Common myeloid progenitor, CD34-positive (primary cell): Measurements from ENCODE around the gene DNAH1.

Experiments
- CTCF ChIA-PET: fragments of 350-600 bp; sonication (Branson Sonifier 250); formaldehyde crosslinking; loops from one replicate; lab custom pipeline; 2021; ENCODE audit warnings: antibody characterized with exemption; lab: Charles Lee
- POLR2A ChIA-PET: fragments of 350-600 bp; sonication (Branson Sonifier 250); formaldehyde crosslinking; loops from one replicate; lab custom pipeline; 2021; ENCODE audit warnings: antibody characterized with exemption; lab: Charles Lee
- DNase-seq, 3 donors: peaks; one replicate each; pipeline versions ENCODE4 v3.0.0 to v3.0.0-alpha.2; 2013
- H3K27ac ChIP-seq, 2 experiments: 1 replicate in 1 of 2; 2 replicates in 1 of 2; pipeline ENCODE4 v1.7.0; 2013; ENCODE audit warnings: inconsistent platforms in 2 of 2, low read length in 2 of 2, mild to moderate bottlenecking in 2 of 2, low read depth in 1 of 2, moderate library complexity in 1 of 2; ENCODE audit not compliant: severe bottlenecking in 2 of 2, insufficient read depth in 1 of 2, poor library complexity in 1 of 2
- H3K27me3 ChIP-seq, 5 experiments: replicated peaks in 2 of 5; 1 replicate in 3 of 5; 2 replicates in 2 of 5; pipeline versions ENCODE4 v1.6.1 to v1.7.0; 2013; ENCODE audit warnings: low read length in 4 of 5, mild to moderate bottlenecking in 2 of 5, moderate library complexity in 2 of 5, inconsistent platforms in 1 of 5; ENCODE audit not compliant: insufficient read depth in 5 of 5, control insufficient read depth in 4 of 5
- H3K36me3 ChIP-seq, 4 experiments: 1 replicate in 2 of 4; 2 replicates in 2 of 4; pipeline versions ENCODE4 v1.6.1 to v1.7.0; 2013; ENCODE audit warnings: low read length in 3 of 4, control low read depth in 1 of 4, mild to moderate bottlenecking in 1 of 4; ENCODE audit not compliant: control insufficient read depth in 4 of 4, insufficient read depth in 4 of 4
- H3K4me1 ChIP-seq, 4 experiments: 1 replicate in 3 of 4; 2 replicates in 1 of 4; pipeline versions ENCODE4 v1.6.1 to v1.7.1; 2013; ENCODE audit warnings: low read length in 3 of 4, mild to moderate bottlenecking in 3 of 4, control low read depth in 1 of 4, inconsistent platforms in 1 of 4, moderate library complexity in 1 of 4; ENCODE audit not compliant: control insufficient read depth in 4 of 4, insufficient read depth in 4 of 4; ENCODE audit errors: control extremely low read depth in 1 of 4
- H3K4me3 ChIP-seq, 7 experiments: 1 replicate in 4 of 7; 2 replicates in 3 of 7; pipeline versions ENCODE4 v1.5.1 to v1.7.0; 2013; ENCODE audit warnings: mild to moderate bottlenecking in 7 of 7, low read length in 6 of 7, moderate library complexity in 6 of 7, inconsistent platforms in 2 of 7, low read depth in 2 of 7, control low read depth in 1 of 7; ENCODE audit not compliant: insufficient read depth in 4 of 7, control insufficient read depth in 1 of 7; ENCODE audit errors: extremely low read depth in 1 of 7
- H3K9me3 ChIP-seq, 5 experiments: 1 replicate in 4 of 5; 2 replicates in 1 of 5; pipeline versions ENCODE4 v1.6.1 to v1.7.1; 2013; ENCODE audit warnings: low read length in 4 of 5, mild to moderate bottlenecking in 2 of 5, inconsistent platforms in 1 of 5, low read depth in 1 of 5, moderate library complexity in 1 of 5; ENCODE audit not compliant: control insufficient read depth in 4 of 5, insufficient read depth in 2 of 5; ENCODE audit errors: control extremely low read depth in 1 of 5
- WGBS: methylation state at CpG from one replicate; pipeline ENCODE4 v1.1.5; 2013; ENCODE audit not compliant: insufficient coverage; 5-methylcytosine and 5-hydroxymethylcytosine counted together

The DNAH1 gene

GRCh38 chr3:52294320-52295150, 21.6 kb upstream of the DNAH1 start:
- H3K27me3 ChIP-seq, result no peaks in the 10 kb centered on the region
- no peak for DNase-seq
- peaks cover 5 to 48% (median 36%) of the 10 kb centered on the region in 4 experiments for H3K4me1 ChIP-seq
- H3K9me3 ChIP-seq, result no peaks in the 10 kb centered on the region
- no peak overlapping the region for H3K4me3 ChIP-seq
- ChIA-PET CTCF (interaction anchor here (3.9 to 21.1 kb wide), 3 partner anchors 14 to 72 kb away, joined by 27 to 471 read pairs (median 65); partner anchors contain the start of genes TLR9 and WDR82), POLR2A (no interaction called here)
- peaks cover 9 to 36% (median 25%) of the 10 kb centered on the region in 4 experiments for H3K36me3 ChIP-seq
- 96% methylated on average over 9 of the region's 11 CpGs for WGBS
- H3K27ac ChIP-seq, result no peak overlapping the region

- no peak overlapping the region for H3K27ac ChIP-seq
- H3K4me1 ChIP-seq, result peaks cover 5 to 54% (median 46%) of the 10 kb centered on the region in 4 experiments
- peaks cover 8 to 35% (median 23%) of the 10 kb centered on the region in 4 experiments for H3K36me3 ChIP-seq
- DNase-seq, result no peak
- 93% methylated on average over 3 of the region's 5 CpGs for WGBS
- POLR2A ChIA-PET, result no interaction called here
- no peaks in the 10 kb centered on the region for H3K27me3 ChIP-seq
- H3K4me3 ChIP-seq, result no peak overlapping the region
- H3K9me3 ChIP-seq, result no peaks in the 10 kb centered on the region
- CTCF ChIA-PET, result interaction anchor here (0.6 to 21.1 kb wide), 7 partner anchors 7 to 78 kb away, joined by 3 to 471 read pairs (median 8); partner anchors contain the start of genes GLYCTK and WDR82
These were observed 20.4 kb upstream of the DNAH1 start for GRCh38 chr3:52295671-52296208.

- DNase-seq, result peak; percentile 25 to 89 (median 83)
- 48% methylated on average over 11 of the region's 11 CpGs for WGBS
- H3K4me1 ChIP-seq, result peaks cover 5 to 54% (median 46%) of the 10 kb centered on the region in 4 experiments
- no peaks in the 10 kb centered on the region for H3K27me3 ChIP-seq
- peak overlapping the region in 2 of 7 experiments; percentile 2 to 23 for H3K4me3 ChIP-seq
- POLR2A ChIA-PET, result interaction anchor here (0.9 kb wide), 1 partner anchor 66 kb away, joined by 3 read pairs; no protein-coding TSS in a partner anchor
- peaks cover 5 to 19% (median 12%) of the 10 kb centered on the region in 4 experiments for H3K36me3 ChIP-seq
- peak overlapping the region in 1 of 2 experiments; percentile 19 for H3K27ac ChIP-seq
- no peaks in the 10 kb centered on the region for H3K9me3 ChIP-seq
- CTCF ChIA-PET, result interaction anchor here (1.0 to 21.1 kb wide), 13 partner anchors 9 to 109 kb away, joined by 3 to 471 read pairs (median 5); partner anchors contain the start of genes DNAH1, GLYCTK and WDR82
These were observed 18.6 kb upstream of the DNAH1 start for GRCh38 chr3:52297242-52298148.

GRCh38 chr3:52298149-52299098, 17.7 kb upstream of the DNAH1 start:
- ChIA-PET CTCF (interaction anchor here (0.6 to 21.1 kb wide), 12 partner anchors 10 to 89 kb away, joined by 3 to 471 read pairs (median 4); partner anchors contain the start of genes DNAH1, GLYCTK and WDR82), POLR2A (interaction anchor here (1.5 to 1.6 kb wide), 2 partner anchors 11 to 20 kb away, joined by 3 to 4 read pairs; partner anchors contain the start of gene WDR82)
- peaks cover 0 to 9% (median 5%) of the 10 kb centered on the region in 4 experiments for H3K36me3 ChIP-seq
- no peaks in the 10 kb centered on the region for H3K9me3 ChIP-seq
- H3K4me1 ChIP-seq, result peaks cover 5 to 54% (median 47%) of the 10 kb centered on the region in 4 experiments
- no peaks in the 10 kb centered on the region for H3K27me3 ChIP-seq
- H3K27ac ChIP-seq, result peak overlapping the region in 1 of 2 experiments; percentile 59
- H3K4me3 ChIP-seq, result peak overlapping the region in 3 of 7 experiments; percentile 2 to 10 (median 7)
- DNase-seq, result no peak
- 45% methylated on average over 12 of the region's 17 CpGs for WGBS

DNA sequence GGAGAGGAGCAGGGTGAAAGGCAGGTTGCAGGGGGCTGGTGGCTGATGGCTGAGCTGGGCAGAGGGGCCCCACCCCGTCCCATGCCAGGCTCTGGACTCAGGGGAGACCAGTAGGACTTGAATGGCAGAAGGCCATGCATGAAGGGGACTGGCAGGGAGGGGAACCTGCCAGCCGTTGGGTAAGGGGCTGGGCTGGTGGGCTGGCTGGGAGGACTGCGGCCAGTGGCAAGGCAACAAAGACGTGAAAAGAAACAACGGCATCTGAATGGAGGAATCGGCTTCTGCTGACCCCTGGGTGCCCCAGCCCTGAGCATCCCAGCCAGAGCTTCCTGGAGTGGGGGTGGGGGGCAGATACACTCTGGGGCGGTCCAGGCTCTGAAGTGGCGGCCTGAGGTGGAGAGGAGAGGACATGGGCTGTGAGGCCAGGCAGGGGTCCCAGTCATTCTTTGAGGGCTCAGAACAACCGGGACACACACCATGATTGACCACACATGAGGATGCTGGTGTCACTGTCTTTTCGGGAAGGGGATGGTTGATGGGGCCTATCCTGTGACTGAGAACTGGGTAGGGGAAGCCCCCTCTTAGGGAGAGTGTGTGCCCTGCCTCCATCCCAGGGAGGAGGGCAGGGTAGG, 16.8 kb upstream of the DNAH1 start:
- WGBS, result 44% methylated on average over 10 of the region's 10 CpGs
- Histone ChIP-seq H3K27ac (peak overlapping the region in 1 of 2 experiments; percentile 59), H3K4me3 (peak overlapping the region in 4 of 7 experiments; percentile 19 to 52 (median 34)), H3K4me1 (peaks cover 5 to 54% (median 47%) of the 10 kb centered on the region in 4 experiments), H3K27me3 (no peaks in the 10 kb centered on the region), H3K9me3 (no peaks in the 10 kb centered on the region), H3K36me3 (peaks cover 0 to 10% (median 3%) of the 10 kb centered on the region in 4 experiments)
- ChIA-PET CTCF (interaction anchor here (0.8 to 21.1 kb wide), 7 partner anchors 13 to 88 kb away, joined by 3 to 471 read pairs (median 4); partner anchors contain the start of gene DNAH1), POLR2A (interaction anchor here (1.1 to 1.6 kb wide), 3 partner anchors 10 to 101 kb away, joined by 3 to 4 read pairs (median 3); partner anchors contain the start of gene WDR82)
- no peak for DNase-seq
